ENCODE data around the gene UGT2A2. TPM values are rescaled to one million over a fixed set of nuclear protein-coding genes. Genes with fewer than 3 reads are reported as not detected.
"Not testable (repeated sequence)": the region's sequence is repeated elsewhere in the genome, so short reads cannot be mapped to it uniquely, and the experiment has no call there.

The UGT2A2 gene
- total RNA-seq (ENCODE audit: unreplicated experiment) = not detected
- long read RNA-seq = 0 reads

GRCh38 chr4:69639542-69639941, at the start of gene UGT2A2:
TSS of gene UGT2A2 (minus strand) at chr4:69639642. CDS start at chr4:69639640, 2 bp downstream.
- TF ChIP-seq, protein P1, sequence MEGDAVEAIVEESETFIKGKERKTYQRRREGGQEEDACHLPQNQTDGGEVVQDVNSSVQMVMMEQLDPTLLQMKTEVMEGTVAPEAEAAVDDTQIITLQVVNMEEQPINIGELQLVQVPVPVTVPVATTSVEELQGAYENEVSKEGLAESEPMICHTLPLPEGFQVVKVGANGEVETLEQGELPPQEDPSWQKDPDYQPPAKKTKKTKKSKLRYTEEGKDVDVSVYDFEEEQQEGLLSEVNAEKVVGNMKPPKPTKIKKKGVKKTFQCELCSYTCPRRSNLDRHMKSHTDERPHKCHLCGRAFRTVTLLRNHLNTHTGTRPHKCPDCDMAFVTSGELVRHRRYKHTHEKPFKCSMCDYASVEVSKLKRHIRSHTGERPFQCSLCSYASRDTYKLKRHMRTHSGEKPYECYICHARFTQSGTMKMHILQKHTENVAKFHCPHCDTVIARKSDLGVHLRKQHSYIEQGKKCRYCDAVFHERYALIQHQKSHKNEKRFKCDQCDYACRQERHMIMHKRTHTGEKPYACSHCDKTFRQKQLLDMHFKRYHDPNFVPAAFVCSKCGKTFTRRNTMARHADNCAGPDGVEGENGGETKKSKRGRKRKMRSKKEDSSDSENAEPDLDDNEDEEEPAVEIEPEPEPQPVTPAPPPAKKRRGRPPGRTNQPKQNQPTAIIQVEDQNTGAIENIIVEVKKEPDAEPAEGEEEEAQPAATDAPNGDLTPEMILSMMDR (IDR thresholded peaks at IDR 0.05; ENCODE audit: unreplicated experiment) = no peak
- Mint-ChIP-seq H3K9me3 (ENCODE audit: unreplicated experiment) (no peaks in the 10 kb centered on the region), H3K27me3 (ENCODE audit: unreplicated experiment) (no peaks in the 10 kb centered on the region), H3K27ac (ENCODE audit: unreplicated experiment) (no peak within 1 kb of the TSS), H3K4me1 (ENCODE audit: unreplicated experiment) (no peaks in the 10 kb centered on the region), H3K36me3 (ENCODE audit: low read depth, unreplicated experiment) (no peaks in the 10 kb centered on the region), H3K4me3 (ENCODE audit: unreplicated experiment) (no peak within 1 kb of the TSS)
- DNase-seq (ENCODE audit: low spot score) = no peak

- Mint-ChIP-seq H3K9me3 (ENCODE audit: unreplicated experiment) (no peaks in the 10 kb centered on the region), H3K4me3 (ENCODE audit: unreplicated experiment) (no peak overlapping the region), H3K27ac (ENCODE audit: unreplicated experiment) (no peak overlapping the region), H3K36me3 (ENCODE audit: low read depth, unreplicated experiment) (no peaks in the 10 kb centered on the region), H3K27me3 (ENCODE audit: unreplicated experiment) (no peaks in the 10 kb centered on the region), H3K4me1 (ENCODE audit: unreplicated experiment) (no peaks in the 10 kb centered on the region)
- no peak for DNase-seq (ENCODE audit: low spot score)
- TF ChIP-seq, protein P1 (IDR thresholded peaks at IDR 0.05; ENCODE audit: unreplicated experiment) = no peak
These were observed 45.4 kb upstream of the UGT2A2 start for GRCh38 chr4:69684804-69685203.

DNA sequence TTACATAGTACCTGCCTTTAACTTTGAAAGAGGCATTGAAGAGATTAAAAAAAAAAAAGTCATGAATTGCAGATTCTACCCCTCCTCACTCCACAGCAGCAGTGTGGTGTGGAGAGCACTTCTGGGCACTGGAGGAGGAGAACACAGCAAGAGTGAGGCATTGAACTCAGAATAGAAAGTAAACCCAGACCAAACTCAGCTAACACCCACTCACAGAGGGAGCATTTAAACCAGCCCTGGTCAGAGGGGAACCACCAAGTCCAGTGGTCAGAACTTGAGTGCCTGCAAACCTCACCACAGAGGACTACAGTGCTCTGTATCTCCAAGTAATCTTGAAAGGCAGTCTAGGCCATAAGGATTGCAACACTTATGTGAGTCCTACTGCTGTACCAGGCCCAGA, 29.2 kb upstream of the UGT2A2 start:
- H3K9me3 Mint-ChIP-seq (ENCODE audit: unreplicated experiment) = no peaks in the 10 kb centered on the region
- no peak overlapping the region for H3K27ac Mint-ChIP-seq (ENCODE audit: unreplicated experiment)
- no peaks in the 10 kb centered on the region for H3K4me1 Mint-ChIP-seq (ENCODE audit: unreplicated experiment)

GRCh38 chr4:69664009-69664408, 24.6 kb upstream of the UGT2A2 start:
- H3K27me3 Mint-ChIP-seq (ENCODE audit: unreplicated experiment); H3K4me1 Mint-ChIP-seq (ENCODE audit: unreplicated experiment); H3K9me3 Mint-ChIP-seq (ENCODE audit: unreplicated experiment); H3K36me3 Mint-ChIP-seq (ENCODE audit: low read depth, unreplicated experiment); H3K27ac Mint-ChIP-seq (ENCODE audit: unreplicated experiment); H3K4me3 Mint-ChIP-seq (ENCODE audit: unreplicated experiment); DNase-seq (ENCODE audit: low spot score): not testable (repeated sequence)

More for the DNA sequence above, 29.2 kb upstream of the UGT2A2 start:
- no peak for DNase-seq (ENCODE audit: low spot score)
- H3K27me3 Mint-ChIP-seq (ENCODE audit: unreplicated experiment) = peaks cover 1% of the 10 kb centered on the region
- no peaks in the 10 kb centered on the region for H3K36me3 Mint-ChIP-seq (ENCODE audit: low read depth, unreplicated experiment)
- TF ChIP-seq, protein P1 (IDR thresholded peaks at IDR 0.05; ENCODE audit: unreplicated experiment) = no peak
- no peak overlapping the region for H3K4me3 Mint-ChIP-seq (ENCODE audit: unreplicated experiment)

DNA sequence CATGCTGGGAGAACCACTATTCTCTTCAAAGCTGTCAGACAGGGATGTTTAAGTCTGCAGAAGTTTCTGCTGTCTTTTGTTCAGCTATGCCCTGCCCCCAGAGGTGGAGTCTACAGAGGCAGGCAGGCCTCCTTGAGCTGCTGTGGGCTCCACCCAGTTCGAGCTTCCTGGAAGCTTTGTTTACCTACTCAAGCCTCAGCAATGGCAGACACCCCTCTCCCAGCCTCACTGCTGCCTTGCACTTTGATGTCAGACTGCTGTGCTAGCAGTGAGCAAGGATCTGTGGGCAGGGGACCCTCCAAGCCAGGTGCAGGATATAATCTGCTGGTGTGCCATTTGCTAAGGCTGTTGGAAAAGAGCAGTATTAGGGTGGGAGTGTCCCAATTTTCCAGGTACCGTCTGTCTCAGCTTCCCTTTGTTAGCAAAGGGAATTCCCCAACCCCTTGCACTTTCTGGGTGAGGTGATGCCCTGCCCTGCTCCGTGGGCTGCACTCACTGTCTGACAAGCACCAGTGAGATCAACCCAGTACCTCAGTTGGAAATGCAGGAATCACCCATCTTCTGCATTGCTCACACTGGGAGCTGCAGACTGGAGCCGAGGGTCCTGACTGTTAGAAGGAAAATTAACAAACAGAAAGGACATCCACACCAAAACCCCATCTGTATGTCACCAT, 21.8 kb upstream of the UGT2A2 start:
- not testable (repeated sequence) for DNase-seq (ENCODE audit: low spot score); H3K9me3 Mint-ChIP-seq (ENCODE audit: unreplicated experiment); H3K36me3 Mint-ChIP-seq (ENCODE audit: low read depth, unreplicated experiment); H3K27me3 Mint-ChIP-seq (ENCODE audit: unreplicated experiment); H3K27ac Mint-ChIP-seq (ENCODE audit: unreplicated experiment); H3K4me1 Mint-ChIP-seq (ENCODE audit: unreplicated experiment); H3K4me3 Mint-ChIP-seq (ENCODE audit: unreplicated experiment)

DNA sequence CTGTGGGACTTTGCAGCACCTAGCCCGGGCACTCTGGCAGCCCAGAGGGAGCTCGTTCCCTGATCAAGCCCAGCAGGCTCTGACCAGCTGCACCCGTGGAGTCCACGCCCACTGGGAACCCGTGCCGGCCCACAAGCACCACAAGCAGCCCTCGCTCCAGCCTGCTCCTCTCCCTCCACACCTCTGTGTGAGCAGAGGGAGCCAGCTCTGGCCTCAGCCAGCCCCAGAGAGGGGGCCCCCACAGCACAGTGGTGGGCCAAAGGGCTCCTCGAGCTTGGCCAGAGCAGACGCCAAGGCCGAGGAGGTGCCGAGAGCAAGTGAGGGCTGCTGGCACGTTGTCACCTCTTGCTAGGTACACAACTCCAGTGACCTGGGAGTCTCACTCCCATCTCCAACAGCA, 18.7 kb upstream of the UGT2A2 start:
- Mint-ChIP-seq H3K36me3 (ENCODE audit: low read depth, unreplicated experiment) (no peaks in the 10 kb centered on the region), H3K4me1 (ENCODE audit: unreplicated experiment) (no peaks in the 10 kb centered on the region), H3K27me3 (ENCODE audit: unreplicated experiment) (peaks cover 1% of the 10 kb centered on the region), H3K27ac (ENCODE audit: unreplicated experiment) (no peak overlapping the region), H3K9me3 (ENCODE audit: unreplicated experiment) (no peaks in the 10 kb centered on the region), H3K4me3 (ENCODE audit: unreplicated experiment) (no peak overlapping the region)
- DNase-seq (ENCODE audit: low spot score) = no peak
- TF ChIP-seq, protein P1 (IDR thresholded peaks at IDR 0.05; ENCODE audit: unreplicated experiment) = no peak
